ENCODE data around the gene TELO2.

DNA sequence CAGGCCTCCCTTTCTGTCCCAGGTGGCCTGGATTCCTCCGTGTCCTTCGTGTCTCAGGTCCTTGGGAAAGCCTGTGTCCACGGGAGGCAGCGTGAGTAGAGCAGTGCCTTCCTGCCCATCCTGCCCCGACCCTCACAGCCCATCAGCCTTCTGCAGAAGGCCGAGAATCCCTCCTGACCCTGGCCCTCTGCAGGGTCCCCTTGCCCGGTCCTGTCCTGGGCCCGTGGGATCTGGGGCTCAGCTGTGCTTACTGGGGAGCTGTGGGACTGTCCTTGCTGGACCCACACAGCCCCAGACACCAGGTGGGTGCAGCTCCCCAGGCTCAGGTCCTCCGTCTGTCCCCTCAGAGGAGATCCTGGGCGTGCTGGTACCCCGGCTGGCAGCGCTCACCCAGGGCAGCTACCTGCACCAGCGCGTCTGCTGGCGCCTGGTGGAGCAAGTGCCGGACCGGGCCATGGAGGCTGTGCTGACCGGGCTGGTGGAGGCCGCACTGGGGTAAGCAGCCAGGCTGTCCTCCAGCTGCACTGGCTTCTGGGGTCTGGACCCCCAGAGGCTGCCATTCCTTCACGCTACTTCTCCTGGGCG, 3.9 kb downstream of the TELO2 start:
- TF ChIP-seq POLR2A (IDR thresholded peaks at IDR 0.05): no peak
- TF ChIP-seq, protein P1, sequence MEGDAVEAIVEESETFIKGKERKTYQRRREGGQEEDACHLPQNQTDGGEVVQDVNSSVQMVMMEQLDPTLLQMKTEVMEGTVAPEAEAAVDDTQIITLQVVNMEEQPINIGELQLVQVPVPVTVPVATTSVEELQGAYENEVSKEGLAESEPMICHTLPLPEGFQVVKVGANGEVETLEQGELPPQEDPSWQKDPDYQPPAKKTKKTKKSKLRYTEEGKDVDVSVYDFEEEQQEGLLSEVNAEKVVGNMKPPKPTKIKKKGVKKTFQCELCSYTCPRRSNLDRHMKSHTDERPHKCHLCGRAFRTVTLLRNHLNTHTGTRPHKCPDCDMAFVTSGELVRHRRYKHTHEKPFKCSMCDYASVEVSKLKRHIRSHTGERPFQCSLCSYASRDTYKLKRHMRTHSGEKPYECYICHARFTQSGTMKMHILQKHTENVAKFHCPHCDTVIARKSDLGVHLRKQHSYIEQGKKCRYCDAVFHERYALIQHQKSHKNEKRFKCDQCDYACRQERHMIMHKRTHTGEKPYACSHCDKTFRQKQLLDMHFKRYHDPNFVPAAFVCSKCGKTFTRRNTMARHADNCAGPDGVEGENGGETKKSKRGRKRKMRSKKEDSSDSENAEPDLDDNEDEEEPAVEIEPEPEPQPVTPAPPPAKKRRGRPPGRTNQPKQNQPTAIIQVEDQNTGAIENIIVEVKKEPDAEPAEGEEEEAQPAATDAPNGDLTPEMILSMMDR (IDR thresholded peaks at IDR 0.05): no peak
- TF ChIP-seq EP300 (IDR thresholded peaks at IDR 0.05): no peak
